HEK293T (cell line): Measurements from ENCODE around the gene NADSYN1.

Source experiments
- CTCF ChIA-PET: fragments of 350-600 bp; formaldehyde crosslinking; extraction: SDS; loops from one replicate; lab custom pipeline; 2021; ENCODE audit warnings: antibody characterized with exemption, inconsistent platforms; lab: Yijun Ruan, JAX
- POLR2A ChIA-PET: fragments of 350-600 bp; formaldehyde crosslinking; extraction: SDS; loops from one replicate; lab custom pipeline; 2020; ENCODE audit warnings: antibody characterized with exemption, inconsistent platforms; lab: Yijun Ruan, JAX
- DNase-seq: peaks from one replicate; pipeline ENCODE4 v3.0.0; 2012; ENCODE audit warnings: mixed read lengths; ENCODE audit errors: extremely low spot score
- ARNT ChIP-seq: fragments of 450-650 bp; IDR thresholded peaks from 2 replicates; pipeline ENCODE4 v1.6.1; 2017; ENCODE audit warnings: mild to moderate bottlenecking
- BHLHE40 ChIP-seq: fragments of 450-650 bp; IDR thresholded peaks from 2 replicates; pipeline ENCODE4 v1.6.1; 2016; ENCODE audit warnings: mild to moderate bottlenecking, moderate library complexity, borderline replicate concordance
- CTBP1 ChIP-seq: fragments of 450-650 bp; IDR thresholded peaks from 2 replicates; pipeline ENCODE4 v1.6.1; 2016; ENCODE audit warnings: borderline replicate concordance
- ELF4 ChIP-seq: fragments of 450-650 bp; IDR thresholded peaks from 2 replicates; pipeline ENCODE4 v1.6.1; 2017; ENCODE audit warnings: antibody characterized with exemption
- FOXA1 ChIP-seq: fragments of 450-650 bp; IDR thresholded peaks from 2 replicates; pipeline ENCODE4 v1.6.1; 2016; ENCODE audit warnings: mild to moderate bottlenecking
- FOXK2 ChIP-seq: fragments of 450-650 bp; IDR thresholded peaks from 2 replicates; pipeline ENCODE4 v1.6.1; 2016; ENCODE audit warnings: mild to moderate bottlenecking
- FOXM1 ChIP-seq: fragments of 450-650 bp; IDR thresholded peaks from 2 replicates; pipeline ENCODE4 v1.6.1; 2017; ENCODE audit warnings: mild to moderate bottlenecking, borderline replicate concordance
- HDGF ChIP-seq: fragments of 450-650 bp; IDR thresholded peaks from 2 replicates; pipeline ENCODE4 v1.6.1; 2017; ENCODE audit warnings: antibody characterized with exemption, borderline replicate concordance
- L3MBTL2 ChIP-seq: fragments of 450-650 bp; conservative IDR thresholded peaks from 2 replicates; pipeline ENCODE4 v1.6.1; 2016; ENCODE audit warnings: mild to moderate bottlenecking
- LEF1 ChIP-seq: fragments of 450-650 bp; IDR thresholded peaks from 2 replicates; pipeline ENCODE4 v1.6.1; 2017; ENCODE audit warnings: mild to moderate bottlenecking, borderline replicate concordance
- NFRKB ChIP-seq: fragments of 450-650 bp; IDR thresholded peaks from 2 replicates; pipeline ENCODE4 v1.6.1; 2016; ENCODE audit warnings: mild to moderate bottlenecking, moderate library complexity
- SP1 ChIP-seq: fragments of 450-650 bp; IDR thresholded peaks from 2 replicates; pipeline ENCODE4 v1.6.1; 2017
- SUZ12 ChIP-seq: fragments of 450-650 bp; IDR thresholded peaks from 2 replicates; pipeline ENCODE4 v1.6.1; 2016; ENCODE audit warnings: mild to moderate bottlenecking
- TARDBP ChIP-seq: fragments of 450-650 bp; IDR thresholded peaks from 2 replicates; pipeline ENCODE4 v1.6.1; 2016
- ZNF384 ChIP-seq: fragments of 450-650 bp; IDR thresholded peaks from 2 replicates; pipeline ENCODE4 v1.6.1; 2016
- TF ChIP-seq, protein P1 (sequence below): fragments of 450-650 bp; IDR thresholded peaks from 2 replicates; pipeline ENCODE4 v1.6.1; 2016

Gene NADSYN1

DNA sequence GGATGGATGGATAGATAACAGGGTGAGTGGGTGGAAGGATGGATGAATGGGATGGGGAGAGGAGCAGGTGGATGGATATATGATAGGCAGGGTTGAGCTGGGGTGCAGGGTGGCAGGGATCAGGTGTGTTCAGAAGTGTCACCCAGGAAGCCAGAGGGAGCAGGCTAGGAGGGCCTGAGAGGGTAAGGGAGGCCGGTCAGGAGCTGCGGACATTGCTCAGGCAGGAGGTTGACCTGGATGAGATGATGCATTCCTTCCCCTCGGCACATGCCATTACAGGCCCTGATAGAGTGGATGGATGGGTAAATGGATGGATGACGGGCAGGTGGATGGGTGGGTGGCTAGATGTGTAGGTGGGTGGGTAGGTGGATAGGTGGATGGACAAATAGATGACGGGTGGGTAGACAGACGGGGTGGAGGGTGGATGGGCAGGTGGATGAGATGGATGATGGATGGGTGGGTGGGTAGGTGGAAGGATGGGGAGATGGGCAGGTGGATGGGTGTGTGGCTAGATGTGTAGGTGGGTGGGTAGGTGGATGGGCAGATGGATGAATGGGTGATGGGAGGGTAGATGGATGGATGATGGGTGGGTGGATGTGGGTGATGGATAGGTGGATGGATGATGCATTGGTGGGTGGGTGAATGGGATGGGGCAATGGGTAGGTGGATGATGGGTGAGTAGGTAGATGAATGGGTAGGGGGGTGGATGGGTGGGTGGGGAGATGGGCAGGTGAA is 12.8 kb upstream of the NADSYN1 start:
- TF ChIP-seq HDGF (no peak), ARNT (no peak), ELF4 (no peak), SUZ12 (no peak), L3MBTL2 (no peak)
- DNase-seq: no peak
- ChIA-PET POLR2A (no interaction called here), CTCF (no interaction called here)

DNA sequence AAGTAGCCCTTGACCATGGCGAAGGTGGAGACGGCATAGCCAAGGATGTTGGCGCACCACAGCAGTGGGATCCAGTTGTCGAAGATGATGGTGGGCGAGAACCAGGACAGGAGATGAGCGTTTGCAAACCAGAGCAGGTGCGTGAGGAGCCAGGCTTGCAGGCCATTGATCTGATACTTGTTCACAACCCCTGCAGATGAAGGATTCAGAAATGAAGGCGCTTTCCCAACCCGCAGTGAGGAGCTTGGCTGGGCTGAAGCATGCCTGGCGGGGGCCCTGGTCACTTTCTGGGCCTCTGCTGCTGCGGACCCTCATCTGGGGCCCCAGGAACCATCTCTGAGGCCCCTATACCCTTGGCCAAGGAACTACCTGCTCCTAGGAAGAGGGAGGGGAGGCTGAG is 11.8 kb upstream of the NADSYN1 start:
- DNase-seq: no peak
- TF ChIP-seq ZNF384: no peak
- TF ChIP-seq, protein P1, sequence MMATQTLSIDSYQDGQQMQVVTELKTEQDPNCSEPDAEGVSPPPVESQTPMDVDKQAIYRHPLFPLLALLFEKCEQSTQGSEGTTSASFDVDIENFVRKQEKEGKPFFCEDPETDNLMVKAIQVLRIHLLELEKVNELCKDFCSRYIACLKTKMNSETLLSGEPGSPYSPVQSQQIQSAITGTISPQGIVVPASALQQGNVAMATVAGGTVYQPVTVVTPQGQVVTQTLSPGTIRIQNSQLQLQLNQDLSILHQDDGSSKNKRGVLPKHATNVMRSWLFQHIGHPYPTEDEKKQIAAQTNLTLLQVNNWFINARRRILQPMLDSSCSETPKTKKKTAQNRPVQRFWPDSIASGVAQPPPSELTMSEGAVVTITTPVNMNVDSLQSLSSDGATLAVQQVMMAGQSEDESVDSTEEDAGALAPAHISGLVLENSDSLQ: no peak
- no peak for TF ChIP-seq FOXA1
- TF ChIP-seq ELF4: no peak
- TF ChIP-seq L3MBTL2: no peak
- no peak for TF ChIP-seq SUZ12
- no peak for TF ChIP-seq ARNT
- TF ChIP-seq HDGF: no peak
- no peak for TF ChIP-seq BHLHE40
- TF ChIP-seq NFRKB: no peak
- TF ChIP-seq FOXM1: no peak
- TF ChIP-seq FOXK2: no peak
- no peak for TF ChIP-seq TARDBP
- TF ChIP-seq LEF1: no peak
- no peak for TF ChIP-seq CTBP1
- no peak for TF ChIP-seq SP1
- ChIA-PET POLR2A (no interaction called here), CTCF (no interaction called here)

DNA sequence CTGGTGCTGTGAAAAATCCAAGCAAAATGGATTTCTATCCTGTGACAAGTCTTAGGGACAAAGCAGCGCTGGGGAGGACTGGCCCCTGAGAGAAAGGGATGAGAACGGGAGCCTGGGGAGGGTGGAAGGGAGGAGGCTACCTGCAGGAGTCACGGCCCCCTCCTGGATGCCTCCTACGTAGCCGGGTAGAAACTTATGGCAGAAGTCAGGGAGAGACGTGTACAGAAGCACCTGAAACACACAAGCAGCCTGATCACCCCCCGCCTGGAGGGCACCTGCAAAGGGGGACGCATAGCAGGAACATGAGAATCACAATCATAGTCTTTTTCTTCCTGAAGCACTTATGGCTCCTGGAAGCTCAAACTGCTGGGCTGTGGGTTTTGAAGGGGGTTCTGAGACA is 10.9 kb upstream of the NADSYN1 start:
- no peak for TF ChIP-seq TARDBP
- POLR2A ChIA-PET: no interaction called here
- CTCF ChIA-PET: no interaction called here
- DNase-seq: no peak

DNA sequence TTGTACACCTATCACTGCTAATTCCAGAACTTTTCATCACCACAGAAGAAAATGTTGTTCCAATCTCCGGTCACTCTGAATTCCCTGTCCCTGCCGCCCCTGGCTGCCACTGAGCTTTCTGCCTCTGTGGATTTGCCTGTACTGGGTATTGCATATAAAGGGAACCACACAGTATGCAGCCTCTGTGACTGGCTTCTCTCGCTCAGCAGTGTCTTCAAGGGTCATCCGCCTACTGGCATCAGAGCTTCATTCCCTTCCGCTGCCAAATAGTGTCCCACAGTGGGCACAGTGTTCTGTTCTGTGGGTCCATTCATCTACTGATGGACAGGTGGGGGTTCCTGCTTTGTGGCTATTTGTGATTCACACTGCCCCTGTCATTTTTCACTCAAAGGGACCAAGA is 10.1 kb upstream of the NADSYN1 start:
- POLR2A ChIA-PET: no interaction called here
- CTCF ChIA-PET: no interaction called here
- TF ChIP-seq ELF4 (no peak), ZNF384 (no peak), BHLHE40 (no peak), NFRKB (no peak), SP1 (no peak), ARNT (no peak)
- no peak for DNase-seq

DNA sequence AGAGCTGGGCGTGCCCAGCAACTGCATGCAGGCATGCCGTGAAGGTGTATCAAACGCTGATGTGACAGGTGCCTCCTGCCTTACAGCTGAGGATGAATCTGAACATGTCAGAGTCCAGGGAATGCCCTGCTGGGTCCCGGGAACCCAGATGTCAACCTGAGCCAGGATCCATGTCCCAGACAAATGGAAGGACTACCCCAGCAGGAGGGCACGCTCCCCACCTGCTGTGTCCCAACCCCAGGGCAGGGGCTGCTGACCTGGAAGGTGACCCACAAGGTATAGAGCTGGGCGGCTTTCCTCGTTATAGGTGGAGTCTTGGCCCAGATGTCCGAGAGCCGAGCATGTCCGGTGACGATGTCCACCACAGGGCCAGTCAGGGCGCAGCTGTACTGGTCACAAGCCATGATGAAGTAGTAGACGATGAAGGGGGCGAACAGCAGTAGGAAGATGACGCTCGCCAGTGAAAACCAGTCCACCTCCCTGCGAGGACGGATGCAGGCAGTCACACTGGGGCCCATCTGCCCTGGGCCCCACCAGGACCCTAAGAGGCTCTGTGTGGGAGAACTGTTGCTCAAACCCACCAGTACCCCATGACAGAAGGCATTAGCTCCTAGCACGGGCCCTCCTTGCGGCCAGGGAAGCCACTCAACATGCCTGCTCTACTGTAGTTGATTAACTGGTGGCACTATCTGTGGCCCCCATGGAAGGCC is 9.1 kb upstream of the NADSYN1 start:
- DNase-seq: no peak
- no peak for TF ChIP-seq ZNF384
- no peak for TF ChIP-seq L3MBTL2
- no peak for TF ChIP-seq ARNT
- TF ChIP-seq FOXA1: no peak
- TF ChIP-seq TARDBP: no peak
- TF ChIP-seq SUZ12: no peak
- ChIA-PET CTCF (no interaction called here), POLR2A (no interaction called here)

DNA sequence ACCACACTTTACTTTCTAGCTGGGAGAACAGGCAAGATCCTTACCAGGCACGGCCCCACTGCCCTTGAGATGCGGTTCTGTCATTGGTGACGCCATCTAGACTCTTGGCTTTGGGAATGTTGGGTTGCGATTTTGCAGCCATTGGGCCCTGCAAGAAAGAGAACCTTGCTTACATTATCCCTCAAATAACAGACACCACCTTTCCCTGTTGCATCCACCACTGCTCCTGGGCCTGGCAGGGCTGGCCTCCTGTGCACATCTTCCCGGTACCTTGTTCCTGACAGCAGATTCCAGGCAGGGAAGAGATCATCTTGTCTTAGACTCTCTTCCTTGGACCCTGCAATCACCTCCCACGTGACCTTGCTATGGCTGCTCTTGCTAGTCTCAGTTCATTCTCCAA is 8.2 kb upstream of the NADSYN1 start:
- no peak for DNase-seq
- CTCF ChIA-PET: interaction anchor here (0.7 kb wide), 1 partner anchor 12 kb away, joined by 3 read pairs; no protein-coding TSS in a partner anchor
- POLR2A ChIA-PET: interaction anchor here (0.6 kb wide), 1 partner anchor 349 kb away, joined by 4 read pairs; no protein-coding TSS in a partner anchor
- TF ChIP-seq, protein P1: no peak
- no peak for TF ChIP-seq NFRKB
- TF ChIP-seq SP1: no peak
- no peak for TF ChIP-seq ZNF384
- no peak for TF ChIP-seq BHLHE40
- no peak for TF ChIP-seq ARNT
- no peak for TF ChIP-seq L3MBTL2
- TF ChIP-seq CTBP1: no peak

DNA sequence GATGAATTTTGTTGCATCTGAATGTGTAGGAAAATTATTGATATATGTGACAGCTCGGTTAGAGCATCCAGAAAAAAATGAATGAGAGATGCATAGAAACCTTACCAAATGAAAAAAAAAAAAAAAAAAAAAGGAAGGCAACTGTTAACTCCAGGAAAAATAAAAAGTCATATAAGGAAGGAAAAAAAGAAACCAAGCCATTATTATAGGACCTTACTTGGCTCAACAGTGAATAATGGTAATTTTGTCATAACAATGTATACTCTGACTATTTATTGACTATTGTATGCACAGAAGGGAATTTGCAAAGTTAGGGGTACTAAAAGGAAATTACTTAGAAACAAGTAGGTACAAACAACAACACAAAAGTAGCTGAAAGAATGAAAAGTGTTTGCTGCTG is 6.9 kb upstream of the NADSYN1 start:
- TF ChIP-seq ZNF384 (peak; percentile 58; the same call in 1 of the 2 replicates), BHLHE40 (no peak)
- no peak for DNase-seq
- ChIA-PET CTCF (interaction anchor here (0.6 kb wide), 1 partner anchor 26 kb away, joined by 3 read pairs; no protein-coding TSS in a partner anchor), POLR2A (no interaction called here)
